ENCODE measurements around the gene KCNC1.

Gene KCNC1

DNA sequence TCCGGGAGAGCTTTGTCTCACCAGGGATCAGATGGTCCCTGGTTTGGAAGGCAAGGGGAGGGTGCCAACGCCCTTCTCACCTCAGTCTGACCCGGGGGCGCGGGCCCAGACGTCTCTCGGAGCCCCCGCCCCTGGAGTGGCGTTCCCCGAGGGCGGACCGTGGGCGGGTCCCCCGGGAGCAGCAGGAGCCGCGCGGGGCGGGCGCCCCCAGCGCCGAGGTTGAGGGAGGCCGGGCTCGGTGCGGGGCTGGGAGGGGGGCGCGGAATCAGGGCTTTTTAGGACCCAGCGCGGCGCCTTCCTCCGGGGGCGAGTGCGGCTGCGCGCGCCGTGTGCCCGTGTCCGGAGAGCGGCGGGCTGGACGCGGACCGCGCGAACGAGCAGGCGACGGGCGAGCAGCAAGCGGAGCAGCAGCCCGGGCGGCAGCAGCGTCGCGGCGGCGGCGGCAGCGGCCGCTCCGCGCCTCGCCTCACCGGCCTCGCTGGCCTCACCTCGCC, at the start of gene KCNC1:
TSS of gene KCNC1 (plus strand) at position 364 of the 494 bp plus-strand sequence. CDS start 1,222 bp downstream, outside the sequence.
- DNase-seq = no peak

DNA sequence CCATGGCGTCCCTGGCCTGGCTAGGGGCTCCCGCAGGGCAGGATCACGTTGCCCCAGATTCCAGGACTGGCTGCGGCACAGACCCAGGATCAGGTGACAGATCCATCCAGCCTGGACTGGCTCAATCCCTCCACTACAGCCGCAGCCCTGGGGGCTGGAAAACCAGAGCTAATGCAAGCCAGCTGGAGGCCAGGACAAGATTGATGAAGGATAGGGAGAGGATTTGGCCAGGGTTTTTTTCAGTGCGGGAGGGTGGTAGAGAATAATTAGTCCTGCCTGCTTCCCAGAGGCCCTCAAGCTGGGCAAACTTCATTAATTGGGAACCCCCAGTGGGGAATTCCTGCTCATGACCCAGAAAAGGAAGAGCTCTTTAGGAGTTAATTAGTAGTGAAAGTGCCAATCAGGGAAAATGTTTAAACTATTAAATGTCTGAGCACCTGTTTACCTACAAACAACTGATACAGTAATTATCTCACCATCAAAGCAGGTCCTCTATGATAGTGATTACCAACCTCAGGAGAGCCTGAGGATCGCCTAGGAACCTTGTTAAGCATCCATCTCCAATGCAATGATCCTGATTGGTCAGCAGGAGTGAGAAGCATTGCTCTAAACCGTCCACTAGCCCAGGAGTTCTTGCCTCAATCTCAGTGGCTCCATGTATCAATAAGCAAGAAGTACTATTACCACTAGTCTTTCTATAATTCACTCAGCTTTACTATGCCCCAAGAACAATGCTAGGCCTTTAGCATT, 48.2 kb upstream of the KCNC1 start:
- DNase-seq = no peak

DNA sequence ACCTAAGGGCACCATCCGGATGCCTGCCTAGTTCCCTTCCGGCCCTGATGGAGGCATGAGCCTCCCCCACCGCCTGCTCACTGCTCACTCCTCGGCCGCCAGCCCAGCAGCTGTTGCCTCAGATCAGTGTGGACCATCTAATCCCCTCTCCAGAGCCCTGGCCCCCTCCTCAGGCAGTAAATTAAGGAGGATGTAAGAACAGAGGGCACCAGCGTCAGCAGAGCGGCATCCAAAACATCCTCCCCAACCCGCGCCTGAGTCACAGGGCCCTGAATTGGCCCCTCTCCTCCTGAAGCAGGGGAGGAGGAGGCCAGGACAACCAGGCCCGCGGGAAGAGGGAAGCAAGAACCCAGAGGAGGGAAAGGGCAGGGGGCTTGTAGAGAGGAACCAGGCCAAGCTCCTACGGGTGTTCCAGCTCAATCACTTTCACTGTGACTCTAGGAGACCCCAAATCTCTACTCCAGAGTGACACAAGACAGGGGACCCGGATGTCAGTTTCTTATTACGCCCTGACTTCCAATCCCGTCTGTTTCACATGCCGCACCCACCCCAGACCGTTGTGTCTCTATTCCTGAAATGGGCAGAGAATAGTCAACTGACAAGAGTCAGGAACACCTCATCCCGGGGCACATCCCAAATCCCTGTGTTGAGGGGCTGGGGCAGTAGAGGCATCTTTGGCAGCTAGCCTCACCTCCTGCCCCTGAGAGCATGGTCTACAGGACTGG, 46.5 kb upstream of the KCNC1 start:
- DNase-seq = no peak

DNA sequence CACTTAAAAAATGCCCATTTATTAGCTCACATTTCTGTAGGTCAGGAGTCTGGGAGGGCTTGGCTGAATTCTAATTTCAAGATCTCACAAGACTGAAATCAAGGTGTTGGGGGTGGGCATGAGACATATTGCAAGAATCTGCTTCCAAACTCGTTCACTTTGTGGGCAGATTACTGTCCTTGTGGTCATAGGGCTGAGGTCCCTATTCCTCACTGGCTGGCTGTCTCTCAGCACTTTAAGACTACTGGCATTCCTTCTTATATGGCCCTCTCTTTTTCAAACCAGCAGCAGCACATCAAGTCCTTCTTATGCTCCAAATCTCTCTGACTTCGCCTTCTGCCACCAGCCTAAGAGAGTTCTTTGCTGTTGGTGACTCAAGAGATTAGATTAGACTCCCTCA, 43.0 kb upstream of the KCNC1 start:
- no peak for DNase-seq

DNA sequence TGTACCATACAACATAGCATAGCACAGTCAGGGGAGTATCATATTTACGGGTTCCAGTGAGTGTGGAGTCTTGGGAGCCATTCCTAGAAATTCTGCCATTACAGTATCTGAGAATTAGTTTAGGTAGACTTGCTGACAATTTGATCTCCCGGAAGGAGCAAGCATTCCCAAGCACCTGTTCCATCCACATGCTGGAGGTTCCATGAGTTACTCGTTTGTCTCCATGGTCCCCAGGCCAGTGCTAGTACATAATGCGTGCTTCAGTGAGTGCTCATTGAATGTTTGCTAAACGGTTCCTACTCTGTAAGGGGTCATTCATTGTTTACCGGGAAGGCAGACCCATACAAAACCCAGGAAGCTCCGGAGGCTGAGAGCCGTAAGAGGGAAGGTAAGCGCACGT, 42.6 kb upstream of the KCNC1 start:
- DNase-seq = no peak

DNA sequence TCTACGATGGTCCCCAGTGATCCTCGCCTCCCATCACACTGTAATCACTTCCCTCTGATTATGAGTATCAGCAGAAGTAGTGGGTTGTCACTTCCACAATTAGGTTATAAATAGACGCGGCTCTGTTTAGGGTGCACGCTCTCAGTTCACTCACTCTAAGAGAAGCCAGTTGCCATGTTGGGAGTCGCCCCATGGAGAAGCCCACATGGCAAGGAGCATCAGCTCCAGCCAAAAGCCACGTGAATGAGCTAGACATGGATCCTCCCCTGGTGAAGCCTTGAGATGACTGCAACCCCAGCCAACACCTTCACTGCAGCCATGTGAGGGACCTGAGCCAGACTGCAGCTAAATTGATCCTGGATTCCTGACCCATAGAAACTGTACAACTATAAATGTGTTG, 41.6 kb upstream of the KCNC1 start:
- DNase-seq = no peak

DNA sequence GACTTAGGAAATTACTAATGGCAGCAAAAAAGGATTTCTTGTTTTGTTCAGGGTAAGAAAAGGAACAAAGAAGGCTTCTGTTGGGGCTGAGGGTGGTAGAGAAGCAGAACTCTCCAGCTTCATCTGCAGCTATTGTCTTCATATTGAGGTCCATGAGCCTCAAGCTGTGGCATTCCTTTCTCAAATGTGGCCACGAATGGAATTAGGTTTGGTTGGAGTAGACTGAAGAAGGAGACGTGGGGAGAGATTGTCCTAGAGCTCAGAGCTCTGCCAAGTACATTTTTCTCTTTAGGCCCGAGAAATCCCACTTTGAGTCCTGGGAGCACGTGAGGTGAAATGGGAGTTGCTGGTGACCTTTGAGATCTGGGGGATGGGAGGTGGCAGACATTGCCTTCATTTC, 41.0 kb upstream of the KCNC1 start:
- DNase-seq = no peak

DNA sequence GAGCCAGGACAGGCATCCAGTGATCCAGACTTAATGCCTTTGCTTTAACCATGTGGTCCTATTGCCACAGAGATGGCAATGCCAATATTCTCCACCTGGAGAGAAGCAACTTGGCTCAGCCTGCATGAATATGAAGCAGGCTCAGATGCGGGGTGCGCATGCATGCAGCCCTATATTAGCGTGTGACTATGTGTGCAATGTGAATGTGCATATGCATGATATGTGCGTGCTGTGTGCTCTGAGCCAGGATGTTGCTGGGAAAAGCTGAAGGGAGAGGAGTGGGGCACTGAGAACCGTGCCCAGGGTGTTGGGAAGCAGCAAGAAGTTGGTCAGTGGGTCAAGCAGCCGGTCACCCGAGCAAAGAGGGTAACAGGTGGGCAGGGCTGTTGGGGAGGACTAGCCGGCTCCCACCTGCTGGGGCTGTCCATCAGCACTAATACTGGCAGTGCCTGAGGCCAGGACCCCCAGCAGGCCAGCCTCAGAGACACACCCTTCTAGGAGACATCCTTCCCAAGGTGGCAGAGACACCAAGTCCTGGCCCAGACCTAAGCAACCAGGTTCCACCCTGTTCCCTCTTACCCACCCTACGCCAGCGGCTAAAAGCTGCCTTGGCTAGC, 40.0 kb upstream of the KCNC1 start:
- DNase-seq = no peak

DNA sequence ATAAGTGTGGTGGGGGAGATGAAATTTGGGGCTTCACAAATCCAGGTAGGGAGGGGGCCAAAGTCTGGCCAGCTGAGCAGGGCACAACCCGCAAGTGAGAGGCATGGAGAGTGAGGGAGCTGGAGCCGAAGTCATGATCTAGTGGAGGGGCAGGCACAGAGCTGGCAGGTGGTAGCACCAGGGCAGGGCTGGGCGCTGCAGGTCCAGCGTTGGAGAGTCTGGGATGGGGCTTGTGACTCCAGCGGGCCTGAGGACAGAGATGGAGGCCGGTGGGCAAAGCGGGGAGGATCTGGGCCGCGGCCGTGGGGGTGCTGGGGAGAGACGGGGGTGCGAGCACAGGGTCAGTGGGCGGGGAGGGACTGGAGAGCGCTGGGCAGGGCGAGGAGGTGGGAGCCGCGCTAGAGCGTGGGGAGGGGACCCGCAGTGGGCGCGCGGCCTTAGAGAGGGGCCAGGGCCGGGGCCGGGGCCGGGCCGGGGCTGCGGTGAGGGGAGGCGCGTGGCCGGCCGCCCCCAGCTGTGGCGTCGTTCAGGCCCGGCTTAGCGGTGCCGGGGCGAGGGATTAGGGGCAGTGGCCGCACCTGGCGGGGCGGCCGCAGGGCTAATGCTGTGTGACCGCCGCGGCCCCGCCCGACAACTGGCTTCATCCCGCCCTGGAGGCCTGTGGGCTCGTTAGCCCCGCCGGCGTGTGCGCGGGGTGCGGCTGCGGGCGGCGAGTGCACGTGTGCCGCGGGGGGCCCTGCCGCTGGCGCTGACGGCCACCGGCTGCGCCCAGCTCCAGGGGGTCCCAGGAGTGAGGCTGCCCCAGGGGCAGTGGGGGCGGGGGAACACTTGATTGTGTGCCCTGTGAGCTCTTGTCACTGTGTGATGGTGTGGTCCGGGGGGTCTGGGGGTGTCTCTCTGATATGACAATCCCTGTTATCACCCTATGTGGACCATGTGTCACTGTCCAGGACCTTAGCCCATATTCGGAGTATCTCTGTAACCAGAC, 38.8 kb upstream of the KCNC1 start:
- DNase-seq = no peak

DNA sequence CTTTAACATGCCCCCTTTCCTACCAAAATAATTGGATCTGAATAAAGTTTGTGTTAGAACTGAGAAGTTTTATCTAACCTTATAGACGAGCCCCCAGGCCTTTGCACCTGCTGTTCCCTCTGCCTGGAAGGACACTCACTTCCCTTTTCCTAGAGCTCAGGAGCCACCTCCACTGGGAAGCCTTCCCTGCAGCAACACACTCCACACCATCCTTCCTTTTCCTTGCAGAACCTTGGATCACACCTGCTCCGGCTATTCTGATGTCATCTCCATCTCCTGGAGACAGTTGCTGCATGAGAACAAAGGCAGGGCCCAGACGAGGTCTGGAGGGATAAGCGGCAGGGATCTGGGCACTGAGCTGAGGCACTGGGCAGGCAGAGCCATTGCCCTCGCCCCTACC, 37.8 kb upstream of the KCNC1 start:
- DNase-seq = no peak

DNA sequence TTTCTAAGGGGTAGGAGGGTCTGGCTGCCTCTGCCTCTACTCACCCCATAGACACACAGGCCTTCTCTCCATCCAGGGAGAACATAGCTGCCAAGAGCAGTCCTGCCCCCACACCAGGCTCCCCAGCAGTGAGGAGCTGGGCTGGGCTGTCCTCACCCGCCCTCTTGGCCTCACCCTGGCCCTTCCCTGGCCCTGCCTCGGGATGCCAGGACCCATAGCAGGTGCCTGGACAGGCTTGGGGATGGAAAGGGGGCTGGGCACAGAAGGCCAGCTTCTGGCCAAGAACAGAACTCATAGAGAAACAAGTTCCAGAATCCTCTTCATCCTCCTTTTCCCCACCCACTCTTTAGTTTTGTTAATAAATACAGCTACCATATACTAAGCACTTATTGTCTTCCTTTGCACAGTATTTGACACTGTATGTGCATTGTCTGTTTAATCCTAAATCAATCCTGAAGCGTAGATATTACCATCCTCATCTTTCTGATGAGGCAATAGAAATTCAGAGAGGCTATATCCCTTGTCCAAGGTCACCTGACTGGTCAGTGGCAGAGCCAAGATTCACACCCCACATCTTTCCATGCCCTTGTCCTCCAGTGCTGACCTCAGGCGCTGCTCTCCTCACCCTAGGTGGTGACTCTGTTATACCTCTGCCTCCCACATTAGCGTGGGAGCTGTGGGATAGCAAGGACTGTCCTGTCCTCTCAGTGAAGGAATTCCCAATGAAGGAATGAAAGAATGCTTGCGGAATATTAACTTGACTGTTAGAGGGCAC, 37.2 kb upstream of the KCNC1 start:
- no peak for DNase-seq

DNA sequence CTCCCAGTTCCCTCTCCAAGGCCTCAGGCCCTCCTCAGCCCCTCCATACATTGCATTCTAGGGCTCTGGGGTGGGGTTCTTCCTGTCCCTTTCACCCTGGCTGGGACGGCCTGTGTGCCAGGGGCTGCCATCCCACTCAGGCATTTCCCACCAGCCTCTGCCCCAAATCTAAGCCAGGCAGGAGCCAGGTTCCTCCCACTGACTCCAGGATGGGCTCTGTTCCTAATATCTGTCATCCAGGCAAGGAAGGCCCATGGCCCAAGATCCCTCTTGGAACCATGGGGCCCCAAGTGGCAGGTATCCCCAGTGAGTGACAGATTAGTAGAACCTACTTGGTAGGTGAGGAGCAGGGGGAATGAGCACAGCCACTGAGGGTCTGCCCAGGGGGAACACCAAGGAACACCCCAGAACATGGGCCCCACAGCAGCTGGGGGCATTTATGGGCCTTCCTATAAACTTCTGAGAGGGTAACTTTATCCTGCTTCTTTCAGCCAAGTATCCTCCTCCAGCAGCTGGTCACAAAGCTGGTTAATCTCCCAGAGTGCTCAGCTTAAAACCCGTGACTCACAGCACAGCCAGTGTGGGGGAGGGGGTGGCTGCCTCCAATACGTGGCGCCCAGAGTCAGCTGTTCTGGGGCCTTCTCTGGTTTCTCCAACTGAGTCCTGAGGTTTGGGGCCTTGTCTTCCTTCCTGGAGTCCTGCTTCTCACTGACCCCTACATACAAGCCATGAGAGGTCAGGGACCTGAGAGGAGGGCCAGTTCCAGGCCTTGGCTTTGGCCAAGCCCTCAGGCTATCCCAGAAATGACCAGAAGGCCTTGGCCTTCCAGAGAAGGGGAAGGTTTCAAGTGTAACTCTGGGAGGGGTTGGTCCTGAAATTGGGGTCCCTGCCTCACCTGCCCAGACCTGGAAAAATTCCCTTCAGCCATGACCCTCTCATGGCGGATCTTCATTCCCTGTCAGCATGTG, 35.1 kb upstream of the KCNC1 start:
- no peak for DNase-seq

DNA sequence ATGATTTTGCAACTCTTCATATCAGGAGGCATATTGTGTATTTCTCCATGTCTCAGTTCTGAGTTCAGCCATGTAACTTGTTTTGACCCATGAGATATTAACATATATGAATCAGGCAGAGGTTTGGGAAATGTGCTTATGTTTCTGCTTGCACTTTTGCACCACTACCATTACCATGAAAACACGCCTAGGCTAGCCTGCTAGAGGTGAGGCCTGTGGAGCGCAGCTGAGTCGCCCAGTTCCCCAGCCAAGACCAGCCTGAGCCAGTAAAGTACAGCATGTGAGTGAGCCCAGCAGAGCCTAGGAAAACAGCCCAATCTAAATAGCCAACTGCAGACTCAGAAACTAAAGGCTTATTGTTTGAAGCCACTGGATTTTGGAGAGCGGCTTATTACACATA, 33.6 kb upstream of the KCNC1 start:
- no peak for DNase-seq

DNA sequence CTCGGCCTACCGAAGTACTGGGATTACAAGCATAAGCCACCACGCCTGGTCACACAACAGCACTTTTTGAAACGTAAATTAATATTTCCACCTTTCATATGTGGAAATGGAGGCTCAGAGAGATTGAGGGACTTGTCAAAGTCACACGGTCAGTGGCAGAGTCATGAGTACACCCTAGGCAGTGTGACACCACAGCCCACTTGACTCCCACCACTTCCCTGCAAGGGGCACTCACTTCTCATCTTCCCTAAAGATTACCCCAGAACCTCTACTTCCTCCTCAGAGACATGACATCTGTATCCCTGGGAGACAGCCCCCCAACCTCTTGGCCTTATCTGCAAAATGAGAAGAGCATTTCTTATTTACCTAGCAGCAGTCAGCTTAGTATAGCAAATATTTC, 31.7 kb upstream of the KCNC1 start:
- DNase-seq = no peak

DNA sequence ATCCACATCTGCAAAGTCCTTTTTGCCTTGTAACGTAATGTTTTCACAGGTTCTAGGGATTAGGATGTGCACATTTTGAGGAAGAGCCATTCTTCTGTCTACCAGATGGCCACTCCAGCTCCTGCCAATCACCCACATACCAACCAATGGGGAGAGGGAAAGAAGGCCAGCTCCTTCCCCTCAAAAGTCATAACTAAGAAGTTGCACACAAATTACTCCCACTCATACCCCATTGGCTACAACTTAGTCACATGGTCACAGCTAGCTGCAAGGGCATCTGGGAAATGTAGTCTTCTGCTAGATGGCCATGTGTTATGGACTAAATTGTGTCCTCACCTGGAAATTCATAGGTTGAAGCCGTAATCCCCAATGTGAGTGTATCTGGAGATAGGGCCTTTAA, 30.6 kb upstream of the KCNC1 start:
- no peak for DNase-seq

DNA sequence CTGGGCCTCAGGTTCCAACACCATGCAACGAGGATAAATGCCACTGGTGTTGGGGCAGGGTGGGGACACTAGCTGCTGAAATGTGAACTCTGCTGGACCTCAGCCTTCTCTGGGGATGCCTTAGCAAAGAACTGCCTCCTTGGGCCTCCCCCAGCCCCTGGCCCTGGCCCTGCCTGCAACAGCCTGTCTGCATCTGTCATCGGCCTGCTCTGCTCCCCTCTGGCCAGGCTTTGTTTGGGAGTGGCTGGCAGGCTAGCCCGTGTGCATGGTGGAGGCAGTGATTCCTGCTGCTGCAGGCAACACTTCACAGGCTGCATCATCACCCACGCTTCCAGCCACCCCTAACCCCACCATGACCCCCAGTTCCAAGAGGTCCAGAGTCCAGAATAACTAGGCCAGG, 26.8 kb upstream of the KCNC1 start:
- DNase-seq = no peak

DNA sequence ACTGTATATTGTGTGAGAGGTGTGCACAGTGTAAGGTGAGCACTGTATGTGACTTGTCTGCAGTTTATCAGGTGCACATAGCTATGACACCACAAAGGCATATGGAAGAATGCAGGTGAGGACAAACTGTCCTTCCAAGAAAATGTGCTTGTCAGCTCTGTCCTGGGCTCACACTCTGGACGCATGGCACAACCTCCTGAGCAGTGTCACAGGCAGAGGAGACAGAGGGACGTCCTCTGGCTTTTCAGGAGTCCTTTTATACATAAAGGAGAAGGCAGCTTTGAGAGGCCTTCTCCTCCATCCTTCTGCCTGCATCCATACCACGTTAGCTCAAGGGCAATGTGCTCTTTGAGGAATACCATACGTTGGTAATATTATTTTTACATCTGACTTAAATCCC, 22.7 kb upstream of the KCNC1 start:
- no peak for DNase-seq

DNA sequence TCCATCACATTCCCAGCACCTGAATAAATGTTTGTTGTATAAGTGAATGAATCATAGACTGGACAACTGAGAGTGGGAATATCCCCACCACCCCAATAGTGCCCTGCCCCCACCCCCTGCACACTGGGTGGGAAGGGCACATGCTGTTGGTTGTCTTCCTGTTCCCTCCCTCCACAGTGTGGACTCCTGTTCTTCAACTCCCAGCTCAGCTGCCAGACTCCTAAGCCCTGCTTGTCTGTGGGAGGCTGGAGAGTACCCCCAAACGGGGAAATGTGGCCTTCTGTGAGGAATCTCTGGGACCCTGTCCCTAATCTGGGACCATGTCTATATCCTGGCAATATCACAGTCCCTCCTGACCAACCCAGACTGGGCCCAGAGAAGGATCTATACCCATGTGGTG, 20.7 kb upstream of the KCNC1 start:
- no peak for DNase-seq

DNA sequence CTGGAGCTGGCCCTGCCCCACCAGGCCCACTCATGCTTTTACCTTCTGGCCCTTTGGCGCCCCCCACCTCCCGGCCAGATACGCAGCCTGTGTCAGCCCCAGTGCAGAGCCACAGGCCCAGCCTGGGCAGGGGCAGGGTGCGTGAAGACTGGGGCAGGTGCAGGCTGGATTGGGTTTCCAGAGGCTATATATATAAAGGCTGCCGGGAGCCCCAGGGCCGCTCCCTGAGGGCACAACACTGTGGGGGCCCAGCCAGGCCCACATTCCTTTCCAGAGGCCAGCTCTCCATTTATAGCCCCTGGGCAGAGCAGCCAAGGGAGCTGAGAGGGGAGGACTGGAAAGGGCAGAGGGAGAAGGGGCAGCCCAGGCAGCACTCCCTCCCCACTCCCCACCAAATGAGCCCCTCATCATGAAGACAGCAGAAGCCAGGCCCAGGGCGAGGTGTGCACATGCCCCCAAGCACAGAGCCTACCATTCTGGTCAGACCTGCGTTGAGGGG, 20.2 kb upstream of the KCNC1 start:
- no peak for DNase-seq

DNA sequence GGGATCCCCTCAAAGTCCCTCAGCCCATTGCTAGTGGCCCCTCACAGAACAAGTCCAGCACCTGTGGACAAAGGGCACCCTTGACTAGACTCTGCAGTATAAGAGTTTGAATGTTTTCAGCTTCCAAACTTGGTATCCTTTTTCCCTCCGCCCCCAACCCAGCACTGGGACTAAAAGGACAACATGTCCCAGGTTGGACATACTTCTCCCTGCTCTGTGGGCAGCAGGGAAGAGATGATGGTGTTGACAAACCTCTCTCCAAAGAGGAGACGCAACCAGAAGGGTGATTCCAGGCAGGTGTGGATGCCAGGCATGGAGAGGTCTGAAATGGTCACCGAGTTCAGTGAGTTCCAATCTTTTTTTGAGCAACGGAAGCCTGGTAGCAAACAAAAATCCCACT, 19.7 kb upstream of the KCNC1 start:
- DNase-seq = no peak

DNA sequence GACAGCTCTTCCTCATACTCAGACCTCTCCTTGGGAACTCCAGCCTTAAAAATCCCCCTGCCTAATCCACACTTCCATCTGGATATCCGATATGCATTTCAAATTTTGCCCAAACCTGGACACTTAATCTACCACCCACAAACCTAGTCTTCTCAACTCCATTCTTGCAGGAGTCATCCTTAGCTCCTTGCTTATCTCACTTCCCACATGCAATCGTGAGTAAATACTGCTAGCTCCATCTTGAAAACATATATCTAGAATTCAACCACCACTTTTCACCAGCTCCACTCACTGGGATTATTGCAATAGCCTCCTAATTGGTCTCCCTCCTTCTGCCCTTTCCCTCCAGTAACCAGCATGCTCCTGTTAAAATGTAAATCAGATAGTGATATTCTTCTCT, 17.8 kb upstream of the KCNC1 start:
- no peak for DNase-seq
